ENCODE measurements around the gene DPP3.

DPP3 gene

DNA sequence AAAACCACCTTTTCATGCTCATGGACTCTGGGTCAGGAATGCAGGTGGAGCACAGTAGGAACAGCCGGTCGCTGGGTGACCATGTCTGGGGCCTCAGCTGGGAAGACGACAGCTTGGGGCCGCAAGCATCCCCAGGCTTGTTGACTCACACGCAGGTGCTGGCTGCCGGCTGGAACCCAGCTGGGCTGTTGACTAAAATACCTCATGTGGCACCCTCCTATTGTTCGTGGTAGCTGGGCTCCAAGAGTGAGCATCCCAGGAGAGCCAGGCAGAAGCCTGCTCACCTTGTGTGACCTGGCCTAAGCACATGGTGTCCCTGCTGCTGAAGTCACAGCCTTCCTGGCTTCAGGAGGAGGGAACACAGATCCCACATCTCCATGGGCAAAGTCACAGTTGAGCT lies 9.4 kb downstream of the DPP3 start:
- H3K4me3 ChIP-seq (ENCODE audit: low read depth, low read length): no peak overlapping the region
- DNase-seq (ENCODE audit: low read depth): no peak
- TF ChIP-seq CTCF (IDR thresholded peaks at IDR 0.05; ENCODE audit: control insufficient read depth, extremely low read depth, insufficient read depth): no peak

- H3K4me3 ChIP-seq (ENCODE audit: low read depth, low read length): no peak overlapping the region
- TF ChIP-seq CTCF (IDR thresholded peaks at IDR 0.05; ENCODE audit: control insufficient read depth, extremely low read depth, insufficient read depth): peak; percentile 28
- no peak for DNase-seq (ENCODE audit: low read depth)
Measured at GRCh38 chr11:66491315-66491935, 11.2 kb downstream of the DPP3 start.

GRCh38 chr11:66492161-66492865 lies 12.1 kb downstream of the DPP3 start:
- TF ChIP-seq CTCF (IDR thresholded peaks at IDR 0.05; ENCODE audit: control insufficient read depth, extremely low read depth, insufficient read depth): no peak
- no peak for DNase-seq (ENCODE audit: low read depth)
- no peak overlapping the region for H3K4me3 ChIP-seq (ENCODE audit: low read depth, low read length)

DNA sequence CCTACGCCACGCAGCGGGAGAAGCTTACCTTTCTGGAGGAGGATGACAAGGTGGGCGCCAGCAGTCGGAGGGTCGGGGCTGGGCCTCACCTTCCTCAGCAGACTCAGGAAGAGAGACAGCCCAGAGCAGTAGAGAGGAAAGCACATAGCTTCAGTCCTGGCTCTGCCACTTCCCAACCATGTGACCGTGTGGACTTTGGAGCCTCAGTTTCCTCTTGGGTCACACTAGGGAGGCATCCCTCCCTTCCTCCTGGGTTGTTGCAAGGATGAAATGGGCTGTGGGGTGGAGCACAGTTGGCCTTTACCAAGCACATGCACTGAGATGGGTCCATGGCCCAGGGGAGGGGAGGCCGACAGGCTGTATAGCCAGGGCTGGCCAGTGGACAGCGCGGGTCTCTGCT lies 12.9 kb downstream of the DPP3 start:
- TF ChIP-seq CTCF (IDR thresholded peaks at IDR 0.05; ENCODE audit: control insufficient read depth, extremely low read depth, insufficient read depth): no peak
- no peak for DNase-seq (ENCODE audit: low read depth)
- H3K4me3 ChIP-seq (ENCODE audit: low read depth, low read length): no peak overlapping the region

GRCh38 chr11:66494458-66494857 lies 14.2 kb downstream of the DPP3 start:
- TF ChIP-seq CTCF (IDR thresholded peaks at IDR 0.05; ENCODE audit: control insufficient read depth, extremely low read depth, insufficient read depth): no peak
- no peak overlapping the region for H3K4me3 ChIP-seq (ENCODE audit: low read depth, low read length)
- no peak for DNase-seq (ENCODE audit: low read depth)

DNA sequence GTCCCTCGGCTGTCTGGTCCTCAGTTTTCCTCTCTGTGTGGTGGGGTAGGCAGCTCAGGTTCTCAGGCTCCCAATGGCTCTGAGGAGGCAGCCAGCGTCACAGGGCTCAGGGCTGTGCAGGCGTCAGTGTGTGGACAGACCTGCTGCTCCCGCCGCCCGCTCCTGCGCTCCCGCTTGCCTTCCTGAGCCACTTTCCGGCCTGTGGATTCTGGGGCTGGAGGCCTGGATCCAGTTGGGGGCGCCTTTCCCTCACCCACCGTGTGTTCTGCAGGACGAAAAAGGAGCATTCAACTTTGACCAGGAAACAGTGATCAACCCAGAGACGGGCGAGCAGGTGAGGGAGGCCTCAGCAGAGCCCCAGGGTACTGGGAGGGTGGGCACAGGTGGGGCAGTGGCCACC lies 14.7 kb downstream of the DPP3 start:
- DNase-seq (ENCODE audit: low read depth): no peak
- TF ChIP-seq CTCF (IDR thresholded peaks at IDR 0.05; ENCODE audit: control insufficient read depth, extremely low read depth, insufficient read depth): no peak
- H3K4me3 ChIP-seq (ENCODE audit: low read depth, low read length): no peak overlapping the region
